CD14-positive monocyte (primary cell): ENCODE data around the gene SPON1. TPM values are rescaled to one million over a fixed set of nuclear protein-coding genes. Genes with fewer than 3 reads are reported as not detected.

ENCODE experiments used
- DNase-seq, 3 donors: peaks; one replicate each; pipeline ENCODE4 v3.0.0-alpha.2; 2011 to 2022
- H2AFZ ChIP-seq: 2 replicates; pipeline ENCODE4 v1.6.0; 2012; ENCODE audit warnings: mild to moderate bottlenecking, low read depth, low read length, inconsistent platforms; ENCODE audit not compliant: insufficient read depth, poor library complexity, severe bottlenecking
- H3K27ac ChIP-seq, 2 donors: 1 replicate in 1 of 2; 2 replicates in 1 of 2; pipeline ENCODE4 v1.5.1; 2012 to 2013; ENCODE audit warnings: low read length in 2 of 2, control low read depth in 1 of 2, inconsistent platforms in 1 of 2, low read depth in 1 of 2, mild to moderate bottlenecking in 1 of 2
- H3K27me3 ChIP-seq, 2 donors: one replicate each; pipeline versions ENCODE4 v1.6.0 to v1.6.1; 2011 to 2013; ENCODE audit warnings: low read length in 2 of 2; ENCODE audit not compliant: control insufficient read depth in 2 of 2, insufficient read depth in 2 of 2
- H3K36me3 ChIP-seq, 2 donors: replicated peaks in 1 of 2; 1 replicate in 1 of 2; 2 replicates in 1 of 2; pipeline versions ENCODE4 v1.5.1 to v1.6.1; 2012 to 2013; ENCODE audit warnings: low read length in 2 of 2, control low read depth in 1 of 2, inconsistent platforms in 1 of 2, mild to moderate bottlenecking in 1 of 2; ENCODE audit not compliant: insufficient read depth in 2 of 2, control insufficient read depth in 1 of 2
- H3K4me1 ChIP-seq, 2 donors: 1 replicate in 1 of 2; 2 replicates in 1 of 2; pipeline versions ENCODE4 v1.5.1 to v1.6.1; 2012 to 2013; ENCODE audit warnings: low read length in 2 of 2, control low read depth in 1 of 2, inconsistent platforms in 1 of 2, mild to moderate bottlenecking in 1 of 2, moderate library complexity in 1 of 2; ENCODE audit not compliant: insufficient read depth in 2 of 2, control insufficient read depth in 1 of 2
- H3K4me2 ChIP-seq: replicated peaks from 2 replicates; pipeline ENCODE3; 2012; ENCODE audit warnings: low read length, moderate library complexity, mild to moderate bottlenecking; ENCODE audit not compliant: poor library complexity, severe bottlenecking; ENCODE audit errors: extremely low read depth
- H3K4me3 ChIP-seq, 3 experiments: fragments of 200-600 bp in 1 of 3; sonication (generic) in 1 of 3; replicated peaks in 1 of 3; 1 replicate in 2 of 3; 2 replicates in 1 of 3; pipeline ENCODE4 v1.5.1; 2011 to 2013; ENCODE audit warnings: low read length in 3 of 3, mild to moderate bottlenecking in 3 of 3, control low read depth in 2 of 3, low read depth in 2 of 3, inconsistent platforms in 1 of 3, moderate library complexity in 1 of 3
- H3K79me2 ChIP-seq: 2 replicates; pipeline ENCODE4 v1.6.0; 2012; ENCODE audit warnings: mild to moderate bottlenecking, control low read depth, inconsistent platforms, low read length, moderate library complexity; ENCODE audit not compliant: insufficient read depth
- H3K9ac ChIP-seq: 2 replicates; pipeline ENCODE4 v1.6.0; 2017; ENCODE audit warnings: low read length, mild to moderate bottlenecking; ENCODE audit not compliant: insufficient read depth, poor library complexity, severe bottlenecking
- H3K9me3 ChIP-seq, 2 donors: replicated peaks in 1 of 2; 1 replicate in 1 of 2; 2 replicates in 1 of 2; pipeline versions ENCODE4 v1.5.1 to v1.6.1; 2012 to 2013; ENCODE audit warnings: low read length in 2 of 2, control low read depth in 1 of 2; ENCODE audit not compliant: control insufficient read depth in 1 of 2, insufficient read depth in 1 of 2
- H4K20me1 ChIP-seq: 2 replicates; pipeline ENCODE4 v1.6.0; 2012; ENCODE audit warnings: mild to moderate bottlenecking, low read length, control low read depth, moderate library complexity; ENCODE audit not compliant: insufficient read depth
- H3K27ac Mint-ChIP-seq, 7 donors: one replicate each; pipeline ENCODE4 v1.8.0; 2020; ENCODE audit warnings: mild to moderate bottlenecking in 7 of 7, mixed read lengths in 7 of 7, moderate library complexity in 6 of 7, inconsistent platforms in 2 of 7
- H3K27me3 Mint-ChIP-seq, 3 donors: one replicate each; pipeline ENCODE4 v1.8.0; 2021 to 2022; ENCODE audit warnings: low read depth in 3 of 3, mild to moderate bottlenecking in 3 of 3, mixed read lengths in 3 of 3, moderate library complexity in 3 of 3, inconsistent platforms in 1 of 3
- H3K36me3 Mint-ChIP-seq, 2 donors: one replicate each; pipeline ENCODE4 v1.8.0; 2020; ENCODE audit warnings: mixed read lengths in 2 of 2, inconsistent platforms in 1 of 2, mild to moderate bottlenecking in 1 of 2
- H3K4me1 Mint-ChIP-seq: one replicate; pipeline ENCODE4 v1.8.0; 2020; ENCODE audit warnings: mild to moderate bottlenecking, mixed read lengths
- H3K4me3 Mint-ChIP-seq, 2 donors: one replicate each; pipeline ENCODE4 v1.8.0; 2020; ENCODE audit warnings: mild to moderate bottlenecking in 2 of 2, mixed read lengths in 2 of 2, moderate library complexity in 1 of 2
- H3K9me3 Mint-ChIP-seq, 7 donors: one replicate each; pipeline ENCODE4 v1.8.0; 2020 to 2022; ENCODE audit warnings: mixed read lengths in 7 of 7, mild to moderate bottlenecking in 6 of 7, moderate library complexity in 6 of 7, inconsistent platforms in 2 of 7
- CTCF ChIP-seq: fragments of 200-600 bp; IDR thresholded peaks from one replicate; pipeline ENCODE4 v1.8.0; 2022; ENCODE audit warnings: antibody characterized with exemption, mild to moderate bottlenecking
- WGBS: methylation state at CpG from one replicate; pipeline ENCODE4 v1.1.5; 2013; ENCODE audit warnings: missing lambda C conversion rate; ENCODE audit not compliant: insufficient coverage; 5-methylcytosine and 5-hydroxymethylcytosine counted together
- intact Hi-C, 2 donors: fragments of 100-400 bp; cut with micrococcal nuclease; formaldehyde crosslinking; loops; one replicate each; pipeline versions ENCODE4 v1.15.0 to v1.15.1; 2023
- polyA plus RNA-seq, 3 donors: library from polyadenylated mRNA; depleted of rRNA in 1 of 3; unstranded in 2 of 3; stranded (reverse) in 1 of 3; fragments of 300-500 nt in 2 of 3; fragments of >200 nt in 1 of 3; fragmentation: Illumina TruSeq in 2 of 3; gene quantifications; 1 replicate in 2 of 3; 2 replicates in 1 of 3; pipeline ENCODE4 v1.2.3, GENCODE V29; 2012 to 2021

The SPON1 gene
- polyA plus RNA-seq, 3 donors, result not detected

GRCh38 chr11:14310679-14311078 is 348.2 kb downstream of the SPON1 start:
- no peaks in the 10 kb centered on the region for H3K4me1 ChIP-seq

GRCh38 chr11:14312736-14313438 is 350.4 kb downstream of the SPON1 start:
- H3K4me1 Mint-ChIP-seq, result no peaks in the 10 kb centered on the region
- Histone ChIP-seq H3K4me2 (no peak overlapping the region), H3K9ac (no peak overlapping the region), H3K27ac (no peak overlapping the region), H3K36me3 (no peaks in the 10 kb centered on the region), H3K27me3 (no peaks in the 10 kb centered on the region), H3K4me1 (no peaks in the 10 kb centered on the region), H3K4me3 (no peak overlapping the region), H3K9me3 (no peaks in the 10 kb centered on the region), H2AFZ (no peak overlapping the region), H3K79me2 (no peaks in the 10 kb centered on the region), H4K20me1 (no peaks in the 10 kb centered on the region)
- no peak overlapping the region for H3K4me3 Mint-ChIP-seq
- H3K9me3 Mint-ChIP-seq, result no peaks in the 10 kb centered on the region
- intact Hi-C loops, result no loop called here
- no peaks in the 10 kb centered on the region for H3K36me3 Mint-ChIP-seq
- no peak for TF ChIP-seq CTCF
- DNase-seq, result no peak
- no peaks in the 10 kb centered on the region for H3K27me3 Mint-ChIP-seq
- WGBS, result 93% methylated on average over 2 of the region's 4 CpGs
- no peak overlapping the region for H3K27ac Mint-ChIP-seq

More at GRCh38 chr11:14310679-14311078, 348.2 kb downstream of the SPON1 start:
- intact Hi-C loops, result no loop called here
- Histone ChIP-seq H3K27me3 (no peaks in the 10 kb centered on the region), H3K9me3 (no peaks in the 10 kb centered on the region), H2AFZ (no peak overlapping the region), H3K79me2 (no peaks in the 10 kb centered on the region), H3K4me2 (no peak overlapping the region), H3K27ac (no peak overlapping the region), H3K9ac (no peak overlapping the region), H3K36me3 (no peaks in the 10 kb centered on the region), H4K20me1 (no peaks in the 10 kb centered on the region), H3K4me3 (no peak overlapping the region)
- no peak for DNase-seq
- no peaks in the 10 kb centered on the region for H3K36me3 Mint-ChIP-seq
- no peak overlapping the region for H3K4me3 Mint-ChIP-seq
- H3K4me1 Mint-ChIP-seq, result no peaks in the 10 kb centered on the region
- H3K27ac Mint-ChIP-seq, result no peak overlapping the region
- WGBS, result no CpG with 5 or more reads among the region's 1 CpG
- TF ChIP-seq CTCF, result no peak
- no peaks in the 10 kb centered on the region for H3K9me3 Mint-ChIP-seq
- peaks cover 0 to 2% (median 1%) of the 10 kb centered on the region in 3 donors for H3K27me3 Mint-ChIP-seq
